Measurements from ENCODE around the gene RGS2. TPM values are rescaled to one million over a fixed set of nuclear protein-coding genes. Genes with fewer than 3 reads are reported as not detected.

RGS2 gene
- total RNA-seq, 5 donors from 2014 or later (not counting 1 experiment from before 2014, with no cell fraction given): 13.9 to 129 (median 20.7) TPM

DNA sequence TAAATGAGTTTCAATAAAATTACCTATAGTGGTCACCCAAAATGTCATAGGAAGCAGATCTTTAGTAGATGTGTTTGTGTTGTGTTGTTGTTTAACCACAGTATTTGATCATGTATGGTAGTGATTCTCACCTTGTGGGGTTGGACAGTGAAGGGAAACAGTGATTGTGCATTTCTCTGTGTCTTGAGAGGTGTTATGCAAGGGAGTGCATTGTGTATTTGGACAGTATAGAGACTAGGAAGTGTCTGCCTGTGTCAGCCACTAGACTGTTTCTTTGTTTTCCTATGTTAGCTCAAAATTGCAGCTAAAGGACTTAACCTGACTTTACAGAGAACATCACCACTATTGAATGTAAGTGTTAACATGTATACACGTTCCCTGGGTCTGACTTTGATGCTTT, 6.0 kb downstream of the RGS2 start:
- peaks cover 6 to 10% (median 8%) of the 10 kb centered on the region in 3 donors for H3K4me1 Mint-ChIP-seq
- peaks cover 14% of the 10 kb centered on the region for H3K36me3 Mint-ChIP-seq
- H3K27ac ChIP-seq (ENCODE audit: low read length): no peak overlapping the region
- ATAC-seq (replicated peaks in 1 of 4) (no peak), DNase-seq (no peak)
- no peaks in the 10 kb centered on the region for H3K9me3 ChIP-seq
- ChIA-PET POLR2A (interaction anchor here in 1 of 2 donors (0.6 kb wide), 1 partner anchor 314 kb away, joined by 4 read pairs; no protein-coding TSS in a partner anchor), CTCF (no interaction called here)
- H3K27me3 ChIP-seq (replicated peaks in 1 of 2; ENCODE audit: control insufficient read depth in 2 of 2, extremely low read depth in 1 of 2, insufficient read depth in 2 of 2, low read length in 1 of 2): no peaks in the 10 kb centered on the region
- H3K36me3 ChIP-seq (ENCODE audit: control insufficient read depth in 2 of 2, extremely low read depth in 1 of 2, insufficient read depth in 1 of 2, low read length in 1 of 2): no peaks in the 10 kb centered on the region
- H3K4me1 ChIP-seq (ENCODE audit: control insufficient read depth in 1 of 2, extremely low read depth in 1 of 2, insufficient read depth in 2 of 2, low read length in 2 of 2): peaks cover 0 to 5% of the 10 kb centered on the region in 2 experiments
- H3K27ac Mint-ChIP-seq: no peak overlapping the region
- no peak overlapping the region for H3K4me3 Mint-ChIP-seq
- WGBS (ENCODE audit: insufficient coverage): 60% methylated on average over 1 of the region's 1 CpG
- H3K9me3 Mint-ChIP-seq: no peaks in the 10 kb centered on the region
- H3K4me3 ChIP-seq (ENCODE audit: control insufficient read depth in 1 of 2, extremely low read depth in 1 of 2, low read length in 1 of 2): no peak overlapping the region
- no peaks in the 10 kb centered on the region for H3K27me3 Mint-ChIP-seq

GRCh38 chr1:192817246-192817645, 8.4 kb downstream of the RGS2 start:
- no peak overlapping the region for H3K4me3 Mint-ChIP-seq
- Histone ChIP-seq H3K27ac (ENCODE audit: low read length) (no peak overlapping the region), H3K36me3 (ENCODE audit: control insufficient read depth in 2 of 2, extremely low read depth in 1 of 2, insufficient read depth in 1 of 2, low read length in 1 of 2) (no peaks in the 10 kb centered on the region), H3K4me1 (ENCODE audit: control insufficient read depth in 1 of 2, extremely low read depth in 1 of 2, insufficient read depth in 2 of 2, low read length in 2 of 2) (no peaks in the 10 kb centered on the region), H3K4me3 (ENCODE audit: control insufficient read depth in 1 of 2, extremely low read depth in 1 of 2, low read length in 1 of 2) (no peak overlapping the region), H3K9me3 (no peaks in the 10 kb centered on the region), H3K27me3 (replicated peaks in 1 of 2; ENCODE audit: control insufficient read depth in 2 of 2, extremely low read depth in 1 of 2, insufficient read depth in 2 of 2, low read length in 1 of 2) (no peaks in the 10 kb centered on the region)
- ChIA-PET CTCF (interaction anchor here in 1 of 2 donors (0.5 to 1.2 kb wide), 2 partner anchors 11 to 13 kb away, joined by 4 read pairs; no protein-coding TSS in a partner anchor), POLR2A (interaction anchor here in 1 of 2 donors (0.7 kb wide), 1 partner anchor 1534 kb away, joined by 4 read pairs; no protein-coding TSS in a partner anchor)
- no CpG with 5 or more reads among the region's 4 CpGs for WGBS (ENCODE audit: insufficient coverage)
- H3K9me3 Mint-ChIP-seq: no peaks in the 10 kb centered on the region
- no peak for DNase-seq
- ATAC-seq (replicated peaks in 1 of 4): no peak
- no peaks in the 10 kb centered on the region for H3K4me1 Mint-ChIP-seq
- H3K27me3 Mint-ChIP-seq: peaks cover 1 to 3% of the 10 kb centered on the region in 2 donors
- no peak overlapping the region for H3K27ac Mint-ChIP-seq
- H3K36me3 Mint-ChIP-seq: peaks cover 3% of the 10 kb centered on the region

DNA sequence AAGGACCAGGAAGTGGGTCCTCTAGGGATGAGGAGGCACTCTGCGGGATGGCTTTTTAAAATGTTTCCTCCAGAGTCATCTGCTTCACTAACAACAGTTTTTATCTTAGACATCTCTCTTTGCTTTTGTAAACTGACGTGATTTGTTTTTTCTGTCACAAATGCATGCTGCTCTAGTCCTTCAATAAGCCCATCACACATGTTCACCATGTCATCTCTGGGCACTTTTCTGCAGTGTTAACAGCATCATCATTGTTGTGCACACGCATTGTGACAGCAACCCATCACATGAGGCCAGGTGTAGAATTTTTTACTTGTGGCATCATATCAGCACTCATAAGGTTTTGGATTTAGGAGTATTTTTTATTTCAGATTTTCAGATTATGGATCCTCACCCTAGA, 12.5 kb downstream of the RGS2 start:
- H3K27ac Mint-ChIP-seq: no peak overlapping the region
- ATAC-seq (replicated peaks in 1 of 4) (no peak), DNase-seq (no peak)
- no peaks in the 10 kb centered on the region for H3K4me1 ChIP-seq (ENCODE audit: control insufficient read depth in 1 of 2, extremely low read depth in 1 of 2, insufficient read depth in 2 of 2, low read length in 2 of 2)
- no peaks in the 10 kb centered on the region for H3K36me3 ChIP-seq (ENCODE audit: control insufficient read depth in 2 of 2, extremely low read depth in 1 of 2, insufficient read depth in 1 of 2, low read length in 1 of 2)
- H3K4me3 Mint-ChIP-seq: no peak overlapping the region
- no peaks in the 10 kb centered on the region for H3K36me3 Mint-ChIP-seq
- H3K4me3 ChIP-seq (ENCODE audit: control insufficient read depth in 1 of 2, extremely low read depth in 1 of 2, low read length in 1 of 2): no peak overlapping the region
- H3K4me1 Mint-ChIP-seq: no peaks in the 10 kb centered on the region
- H3K27me3 Mint-ChIP-seq: peaks cover 1 to 20% of the 10 kb centered on the region in 2 donors
- no CpG with 5 or more reads among the region's 3 CpGs for WGBS (ENCODE audit: insufficient coverage)
- no peaks in the 10 kb centered on the region for H3K27me3 ChIP-seq (replicated peaks in 1 of 2; ENCODE audit: control insufficient read depth in 2 of 2, extremely low read depth in 1 of 2, insufficient read depth in 2 of 2, low read length in 1 of 2)
- ChIA-PET POLR2A (no interaction called here), CTCF (interaction anchor here in 1 of 2 donors (0.6 kb wide), 1 partner anchor 50 kb away, joined by 3 read pairs; no protein-coding TSS in a partner anchor)
- no peak overlapping the region for H3K27ac ChIP-seq (ENCODE audit: low read length)
- no peaks in the 10 kb centered on the region for H3K9me3 ChIP-seq
- H3K9me3 Mint-ChIP-seq: no peaks in the 10 kb centered on the region

- no CpG with 5 or more reads among the region's 1 CpG for WGBS (ENCODE audit: insufficient coverage)
- POLR2A ChIA-PET: no interaction called here
- Histone ChIP-seq H3K36me3 (ENCODE audit: control insufficient read depth in 2 of 2, extremely low read depth in 1 of 2, insufficient read depth in 1 of 2, low read length in 1 of 2) (no peaks in the 10 kb centered on the region), H3K27me3 (replicated peaks in 1 of 2; ENCODE audit: control insufficient read depth in 2 of 2, extremely low read depth in 1 of 2, insufficient read depth in 2 of 2, low read length in 1 of 2) (no peaks in the 10 kb centered on the region), H3K4me3 (ENCODE audit: control insufficient read depth in 1 of 2, extremely low read depth in 1 of 2, low read length in 1 of 2) (no peak overlapping the region), H3K9me3 (no peaks in the 10 kb centered on the region), H3K4me1 (ENCODE audit: control insufficient read depth in 1 of 2, extremely low read depth in 1 of 2, insufficient read depth in 2 of 2, low read length in 2 of 2) (no peaks in the 10 kb centered on the region), H3K27ac (ENCODE audit: low read length) (no peak overlapping the region)
- DNase-seq (no peak), ATAC-seq (replicated peaks in 1 of 4) (no peak)
- CTCF ChIA-PET: no interaction called here
- Mint-ChIP-seq H3K9me3 (no peaks in the 10 kb centered on the region), H3K4me1 (no peaks in the 10 kb centered on the region), H3K27me3 (peaks cover 12 to 33% of the 10 kb centered on the region in 2 donors), H3K27ac (no peak overlapping the region), H3K36me3 (no peaks in the 10 kb centered on the region), H3K4me3 (no peak overlapping the region)
Measured at GRCh38 chr1:192824511-192824910, 15.7 kb downstream of the RGS2 start.

DNA sequence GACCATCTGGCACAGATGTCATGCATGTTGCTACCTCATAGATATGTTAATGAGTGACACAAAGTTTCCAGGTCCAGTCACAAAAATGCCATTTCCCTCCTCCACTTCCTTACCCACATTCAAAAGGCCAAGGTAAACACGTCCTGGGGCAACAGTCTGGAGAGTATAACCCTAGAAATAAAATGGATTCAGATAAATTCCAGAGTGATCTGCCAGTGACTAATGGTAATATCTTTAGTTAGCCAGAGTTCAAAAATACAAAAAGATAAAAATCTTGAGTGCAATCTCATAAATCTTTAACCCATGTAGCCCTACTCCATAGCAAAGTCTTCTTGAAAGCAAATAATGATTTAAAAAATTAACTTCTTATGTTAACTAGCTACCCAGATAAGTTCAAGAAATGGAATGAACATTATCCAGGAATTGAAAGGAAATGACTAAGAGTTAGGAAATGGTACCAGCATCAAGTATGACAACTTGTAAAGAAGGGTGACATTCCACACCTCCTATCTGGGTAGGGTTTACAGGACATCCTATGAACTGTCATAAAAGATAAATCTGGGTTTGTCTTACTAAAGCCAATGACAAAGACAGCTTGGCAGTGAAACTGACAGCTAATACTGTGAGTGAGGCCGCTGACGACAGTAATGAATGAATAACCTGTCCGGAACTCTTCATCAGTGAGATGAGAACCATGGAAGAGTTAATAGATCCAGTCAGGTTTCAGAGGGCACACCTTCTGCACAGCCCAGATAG, 18.1 kb downstream of the RGS2 start:
- Mint-ChIP-seq H3K27ac (no peak overlapping the region), H3K27me3 (peaks cover 13 to 34% of the 10 kb centered on the region in 2 donors), H3K9me3 (no peaks in the 10 kb centered on the region), H3K36me3 (no peaks in the 10 kb centered on the region), H3K4me3 (no peak overlapping the region), H3K4me1 (no peaks in the 10 kb centered on the region)
- Histone ChIP-seq H3K9me3 (no peaks in the 10 kb centered on the region), H3K36me3 (ENCODE audit: control insufficient read depth in 2 of 2, extremely low read depth in 1 of 2, insufficient read depth in 1 of 2, low read length in 1 of 2) (no peaks in the 10 kb centered on the region), H3K27me3 (replicated peaks in 1 of 2; ENCODE audit: control insufficient read depth in 2 of 2, extremely low read depth in 1 of 2, insufficient read depth in 2 of 2, low read length in 1 of 2) (no peaks in the 10 kb centered on the region), H3K4me3 (ENCODE audit: control insufficient read depth in 1 of 2, extremely low read depth in 1 of 2, low read length in 1 of 2) (no peak overlapping the region), H3K27ac (ENCODE audit: low read length) (no peak overlapping the region), H3K4me1 (ENCODE audit: control insufficient read depth in 1 of 2, extremely low read depth in 1 of 2, insufficient read depth in 2 of 2, low read length in 2 of 2) (no peaks in the 10 kb centered on the region)
- no CpG with 5 or more reads among the region's 4 CpGs for WGBS (ENCODE audit: insufficient coverage)
- POLR2A ChIA-PET: no interaction called here
- ATAC-seq (replicated peaks in 1 of 4) (no peak), DNase-seq (no peak)
- CTCF ChIA-PET: no interaction called here

DNA sequence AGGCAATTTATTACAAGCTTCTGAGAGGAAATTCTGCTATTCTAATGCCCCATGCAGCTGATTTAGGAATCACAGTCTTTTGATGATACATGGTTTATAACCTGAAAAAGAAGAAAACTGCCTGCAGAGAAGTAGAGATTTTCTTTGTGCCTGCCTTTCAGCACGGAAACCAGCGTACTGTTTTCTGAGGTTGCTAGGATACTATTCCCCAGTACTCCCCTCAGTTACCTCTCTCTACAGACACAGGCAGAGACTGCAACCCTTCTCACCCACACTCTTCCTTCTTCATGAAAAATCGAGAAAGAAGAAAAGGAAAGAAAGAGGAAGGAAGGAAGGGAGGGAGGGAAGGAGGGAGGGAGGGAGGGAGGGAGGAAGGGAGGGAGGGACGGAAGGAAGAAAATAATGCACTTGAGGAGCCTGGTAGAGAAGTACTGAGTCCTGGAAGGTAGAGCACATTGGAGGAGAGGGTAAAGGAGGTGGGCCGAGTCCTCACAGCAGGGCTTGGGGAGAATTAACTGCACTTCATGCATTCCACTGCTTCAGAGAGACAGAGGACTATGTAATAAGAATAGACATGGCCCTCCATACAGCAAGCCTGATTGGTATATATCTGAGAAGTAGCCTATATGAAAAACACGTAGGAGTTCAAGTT, 21.9 kb downstream of the RGS2 start:
- H3K27me3 Mint-ChIP-seq: peaks cover 13 to 21% of the 10 kb centered on the region in 2 donors
- H3K9me3 ChIP-seq: no peaks in the 10 kb centered on the region
- H3K36me3 Mint-ChIP-seq: no peaks in the 10 kb centered on the region
- ChIA-PET POLR2A (interaction anchor here in 1 of 2 donors (0.6 kb wide), 1 partner anchor 19 kb away, joined by 3 read pairs; no protein-coding TSS in a partner anchor), CTCF (no interaction called here)
- H3K4me3 Mint-ChIP-seq: no peak overlapping the region
- H3K27me3 ChIP-seq (replicated peaks in 1 of 2; ENCODE audit: control insufficient read depth in 2 of 2, extremely low read depth in 1 of 2, insufficient read depth in 2 of 2, low read length in 1 of 2): no peaks in the 10 kb centered on the region
- no peak for DNase-seq
- 80% methylated on average over 1 of the region's 6 CpGs for WGBS (ENCODE audit: insufficient coverage)
- no peak overlapping the region for H3K27ac Mint-ChIP-seq
- no peaks in the 10 kb centered on the region for H3K36me3 ChIP-seq (ENCODE audit: control insufficient read depth in 2 of 2, extremely low read depth in 1 of 2, insufficient read depth in 1 of 2, low read length in 1 of 2)
- no peaks in the 10 kb centered on the region for H3K9me3 Mint-ChIP-seq
- no peak for ATAC-seq (replicated peaks in 1 of 4)
- no peaks in the 10 kb centered on the region for H3K4me1 ChIP-seq (ENCODE audit: control insufficient read depth in 1 of 2, extremely low read depth in 1 of 2, insufficient read depth in 2 of 2, low read length in 2 of 2)
- no peak overlapping the region for H3K27ac ChIP-seq (ENCODE audit: low read length)
- H3K4me1 Mint-ChIP-seq: no peaks in the 10 kb centered on the region
- no peak overlapping the region for H3K4me3 ChIP-seq (ENCODE audit: control insufficient read depth in 1 of 2, extremely low read depth in 1 of 2, low read length in 1 of 2)

Measured in T-cell (primary cell).